Activated T-cell treated with anti-CD3 and anti-CD28 coated beads for 24 hours (primary cell): Measurements from ENCODE around the gene MYLK4.

ENCODE experiments used
- DNase-seq: peaks from one replicate; pipeline ENCODE4 v3.0.0-alpha.2; 2020; ENCODE audit warnings: low read depth

Gene MYLK4

DNA sequence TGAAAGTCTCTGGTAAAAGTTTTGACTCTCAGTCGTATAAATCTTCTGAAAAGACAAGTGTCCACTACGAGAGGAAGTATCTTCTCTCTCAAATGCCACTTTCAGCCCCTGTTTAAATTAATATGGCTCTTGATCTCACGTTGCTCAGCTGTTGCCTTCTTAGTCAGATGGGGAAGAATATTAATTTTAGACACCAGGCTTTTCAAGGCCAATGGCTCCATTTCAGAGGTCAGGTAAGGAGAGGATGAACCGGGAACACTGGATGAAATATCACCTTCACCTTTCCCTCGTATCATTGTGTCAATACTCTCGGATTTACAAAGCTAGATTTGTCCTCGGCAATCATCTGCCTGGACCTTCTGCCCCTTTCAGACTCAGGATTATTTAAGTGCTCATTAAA lies at the start of gene MYLK4:
Gene MYLK4, minus strand, starts transcription at position 91 of the 400 bp plus-strand sequence. CDS start 1,628 bp downstream, outside the sequence.
- no peak for DNase-seq

DNA sequence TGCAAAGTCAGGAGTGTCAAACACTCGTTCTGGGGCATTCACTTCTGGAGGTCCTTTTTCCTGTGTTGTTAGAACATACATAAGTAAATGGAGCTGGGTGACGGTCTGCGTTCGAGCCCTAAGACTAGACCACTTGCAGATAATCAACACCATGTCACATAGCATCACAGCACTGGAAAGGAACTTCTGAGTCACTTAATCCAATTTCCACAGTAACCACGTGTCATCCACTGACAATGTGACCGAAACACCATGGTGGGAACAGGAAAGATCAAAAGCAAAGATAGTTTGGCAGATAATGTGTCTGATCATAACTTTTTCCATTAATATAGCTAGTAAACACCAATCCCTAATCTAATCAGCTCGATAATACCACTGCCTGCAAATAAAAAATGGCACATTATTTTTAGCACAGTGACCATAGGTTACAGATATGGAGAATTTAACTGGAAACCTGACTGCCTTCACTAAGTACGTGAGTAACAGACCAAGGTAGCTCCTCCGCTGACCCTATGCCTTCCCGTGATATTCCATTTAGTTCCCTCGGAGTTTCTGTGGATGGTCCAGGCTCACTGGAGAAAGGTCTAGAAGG lies 49.3 kb upstream of the MYLK4 start:
- peak; percentile 4 for DNase-seq

DNA sequence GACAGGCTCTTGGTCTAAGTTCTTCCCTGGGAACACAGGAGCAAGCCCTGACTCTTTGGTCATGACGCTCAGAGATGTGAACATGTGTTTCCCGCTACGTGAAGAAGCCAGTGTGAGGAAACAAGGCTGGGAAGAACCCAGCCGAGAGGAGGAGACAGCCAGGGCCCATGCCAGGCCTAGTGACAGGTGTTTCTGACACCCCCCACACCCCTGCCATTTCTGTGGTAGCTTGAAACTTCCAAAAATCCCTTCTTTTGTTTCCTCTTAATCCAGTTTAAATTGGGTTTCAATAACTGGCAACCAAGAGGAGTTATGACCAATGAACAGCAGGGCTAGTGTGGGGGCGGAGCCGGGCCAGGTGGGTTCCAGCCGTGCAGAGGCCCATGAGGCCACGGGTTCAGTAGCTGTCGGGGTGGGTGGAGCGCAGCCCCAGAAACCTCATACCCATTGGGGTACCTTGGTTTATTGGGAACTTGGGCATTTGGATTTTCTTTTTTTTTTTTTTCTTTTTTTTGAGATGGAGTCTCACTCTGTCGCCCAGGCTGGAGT lies 47.9 kb upstream of the MYLK4 start:
- DNase-seq = no peak

DNA sequence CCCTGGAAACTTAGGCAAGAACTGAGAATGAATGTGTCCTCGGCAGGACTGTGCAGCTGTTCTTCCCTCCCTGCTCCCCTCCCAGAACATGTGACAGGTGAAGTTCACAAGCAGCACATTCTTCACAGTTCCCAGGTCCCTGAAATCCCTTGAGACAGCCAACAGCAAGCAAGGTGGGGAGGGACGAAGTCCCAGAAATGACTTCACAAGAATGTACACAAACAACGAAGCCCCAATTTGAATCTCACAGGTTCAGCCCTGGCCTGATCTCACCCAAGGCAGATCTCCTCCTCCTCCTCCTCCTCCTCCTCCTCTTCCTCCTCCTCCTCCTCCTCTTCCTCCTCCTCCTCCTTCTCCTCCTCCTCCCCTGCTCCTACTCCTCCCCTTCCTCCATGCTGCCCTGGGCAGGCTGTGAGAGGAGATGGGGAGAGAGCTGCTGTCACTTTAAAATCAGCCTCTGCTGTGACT lies 46.9 kb upstream of the MYLK4 start:
- DNase-seq = no peak

DNA sequence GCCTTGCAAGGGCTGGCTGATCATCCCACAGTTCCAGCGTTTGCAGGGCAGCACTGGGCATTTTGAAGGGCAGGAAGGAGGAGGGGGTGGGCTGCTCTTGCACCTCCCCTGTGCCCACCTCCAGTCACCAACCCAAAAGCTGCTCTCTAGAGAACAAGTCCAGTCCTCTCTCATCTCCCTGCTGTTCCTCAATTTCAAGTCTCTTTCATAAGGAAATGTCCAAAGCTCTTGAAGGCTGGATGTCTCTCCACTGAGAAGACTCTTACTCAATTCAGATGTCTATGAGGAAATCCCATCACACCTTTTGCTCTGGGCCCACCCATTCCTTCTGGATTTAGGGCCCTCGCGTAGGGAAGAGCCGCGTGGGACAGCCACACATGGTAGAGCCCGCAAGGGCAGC lies 46.1 kb upstream of the MYLK4 start:
- no peak for DNase-seq

DNA sequence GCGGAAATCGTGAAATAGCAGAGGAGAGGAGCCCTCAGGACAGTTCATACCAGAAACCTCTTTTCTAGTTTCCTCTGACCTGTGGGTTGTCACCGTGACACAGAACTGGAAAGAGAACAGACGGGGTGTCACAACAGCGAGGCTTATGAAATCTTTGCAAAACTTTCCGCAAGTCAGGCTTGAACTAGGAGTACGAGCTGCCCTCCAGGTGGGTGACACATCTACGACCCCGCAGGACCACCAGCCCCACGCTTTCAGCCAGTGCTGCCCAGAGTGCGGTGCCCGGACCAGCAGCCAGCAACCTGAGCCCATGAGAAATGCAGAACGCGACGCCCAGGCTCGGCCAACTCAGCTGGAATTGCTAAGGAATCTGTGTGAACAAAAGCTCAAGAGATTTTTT lies 45.2 kb upstream of the MYLK4 start:
- no peak for DNase-seq

DNA sequence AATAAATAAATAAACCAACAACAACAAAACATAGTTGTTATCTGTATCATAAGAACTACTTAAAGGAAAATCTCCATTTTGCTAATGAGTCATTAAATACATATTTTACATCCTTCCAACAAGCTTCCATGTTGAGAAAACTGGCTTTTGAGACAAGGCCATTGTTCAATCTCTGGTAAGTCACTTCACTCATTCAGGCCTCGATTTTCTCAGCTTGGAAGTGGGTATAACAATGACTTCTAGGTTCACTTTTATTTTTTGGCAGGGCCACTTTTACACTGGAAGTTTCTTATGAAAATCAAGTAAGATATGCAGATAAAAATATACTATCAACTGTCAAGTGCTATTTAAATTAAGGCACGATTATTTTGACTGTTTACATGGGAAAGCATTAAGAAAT lies 44.4 kb upstream of the MYLK4 start:
- no peak for DNase-seq

DNA sequence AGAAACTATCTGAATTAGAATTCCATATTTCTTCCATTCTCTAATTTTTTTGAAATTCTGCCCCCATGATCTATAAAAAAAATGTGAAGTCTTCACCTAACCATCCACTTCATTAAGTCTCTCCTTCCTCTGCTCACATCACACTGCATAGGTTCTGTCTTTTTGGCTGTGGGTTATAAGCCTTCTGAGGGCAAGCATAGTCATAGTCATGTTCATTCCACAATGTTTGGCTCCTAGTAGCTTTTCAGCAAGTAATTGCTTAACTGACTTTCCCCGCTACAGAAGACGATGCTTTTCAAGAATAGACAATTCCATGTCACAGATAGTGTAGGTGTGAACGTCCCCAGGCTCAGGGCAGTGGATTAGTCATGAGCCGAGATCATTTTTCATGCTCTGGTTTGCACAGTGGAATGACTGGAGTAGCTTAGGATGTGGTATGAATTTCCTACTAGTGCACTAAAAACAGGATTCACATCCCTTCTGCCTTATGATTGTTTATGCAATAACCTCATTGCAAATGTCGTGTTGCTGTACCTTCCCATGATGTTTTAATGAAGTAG lies 43.5 kb upstream of the MYLK4 start:
- DNase-seq = no peak

DNA sequence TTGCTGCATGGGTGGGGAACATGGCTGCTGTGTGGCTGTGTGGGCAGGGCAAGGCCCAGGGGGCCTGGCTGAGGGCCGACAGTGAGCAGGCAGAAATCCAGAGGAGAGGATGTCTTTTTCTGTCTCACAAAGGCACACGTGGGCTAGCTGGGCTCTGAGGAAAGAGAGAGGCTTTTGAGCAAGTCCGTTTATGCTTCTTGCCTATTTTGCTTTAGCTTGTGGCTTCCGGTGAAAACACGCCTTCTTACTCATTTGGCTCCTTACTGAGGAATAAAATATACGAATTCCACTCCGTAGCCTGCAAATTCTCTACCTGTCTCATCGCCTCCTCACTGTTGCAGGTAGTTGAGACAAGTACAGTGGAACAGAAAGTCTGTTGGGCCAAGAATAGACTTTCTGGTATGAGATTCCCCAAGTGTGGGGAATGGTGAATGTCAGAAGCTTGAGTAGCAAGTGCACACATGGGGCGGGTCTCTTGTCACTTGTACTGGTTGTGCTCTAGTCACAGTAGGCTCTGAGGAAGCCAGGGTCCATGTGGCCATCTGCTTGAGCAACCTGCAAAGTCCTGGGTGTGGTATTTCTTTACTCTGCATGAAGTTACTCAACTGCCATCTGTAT lies 42.9 kb upstream of the MYLK4 start:
- DNase-seq = peak; percentile 8

DNA sequence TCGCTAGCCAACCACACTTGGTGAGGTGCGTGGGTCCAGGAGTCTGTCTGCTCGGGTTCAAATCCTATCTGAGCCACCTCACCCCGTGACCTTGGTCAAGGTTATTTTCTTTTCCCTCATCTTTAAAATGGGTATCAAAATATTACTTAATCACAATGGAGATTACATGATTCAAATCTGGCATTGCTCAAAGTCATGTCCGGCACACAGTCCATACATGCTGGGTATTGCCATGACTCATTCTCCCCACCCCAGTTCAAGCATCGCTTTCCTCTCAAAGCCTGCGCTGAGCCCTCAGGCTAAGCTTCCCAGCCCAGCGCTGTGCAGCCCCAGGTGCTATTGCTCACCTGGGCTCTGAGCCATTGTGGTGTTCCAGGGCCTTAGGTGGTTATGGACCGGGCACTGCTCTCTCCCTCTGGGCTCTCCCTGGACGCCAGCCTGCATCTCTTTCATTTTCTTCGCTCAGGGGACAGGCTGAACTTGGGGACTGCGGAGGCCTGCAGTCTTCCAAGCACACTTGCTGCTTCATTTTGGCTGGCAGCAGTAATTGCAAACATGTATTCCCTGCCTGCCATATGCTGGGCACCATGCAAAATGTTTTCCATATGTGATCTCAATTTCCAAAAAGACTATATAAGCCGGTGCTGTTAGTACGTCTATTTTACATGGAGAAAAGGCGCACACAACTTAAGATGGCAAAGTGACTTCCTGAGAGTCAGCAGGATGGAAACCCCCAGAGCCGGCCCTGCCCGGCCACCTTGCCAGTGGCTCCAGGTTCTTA lies 41.8 kb upstream of the MYLK4 start:
- DNase-seq = no peak

DNA sequence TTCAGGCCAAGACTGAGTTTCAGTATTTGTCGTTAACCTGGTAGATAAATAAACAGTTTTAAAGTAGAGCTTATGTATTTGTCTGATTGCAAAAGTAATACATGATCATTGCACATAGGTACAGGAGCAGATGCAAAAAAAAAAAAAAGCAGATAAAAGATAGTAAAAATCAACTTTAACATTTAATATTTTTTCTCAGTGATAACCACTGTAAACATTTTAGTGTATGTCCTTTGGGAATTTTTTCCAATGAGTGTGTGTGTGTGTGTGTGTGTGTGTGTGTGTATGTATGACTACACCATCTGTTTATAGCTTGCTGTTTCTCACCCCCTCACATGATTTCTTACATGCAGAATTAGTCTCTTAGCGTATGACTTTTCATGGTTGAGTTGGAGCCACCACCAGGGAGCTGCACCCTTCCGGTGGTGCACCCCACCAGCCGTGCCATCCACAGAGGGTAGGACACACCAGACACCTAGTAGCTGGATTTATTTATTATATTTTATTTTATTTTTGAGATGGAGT lies 40.8 kb upstream of the MYLK4 start:
- no peak for DNase-seq

DNA sequence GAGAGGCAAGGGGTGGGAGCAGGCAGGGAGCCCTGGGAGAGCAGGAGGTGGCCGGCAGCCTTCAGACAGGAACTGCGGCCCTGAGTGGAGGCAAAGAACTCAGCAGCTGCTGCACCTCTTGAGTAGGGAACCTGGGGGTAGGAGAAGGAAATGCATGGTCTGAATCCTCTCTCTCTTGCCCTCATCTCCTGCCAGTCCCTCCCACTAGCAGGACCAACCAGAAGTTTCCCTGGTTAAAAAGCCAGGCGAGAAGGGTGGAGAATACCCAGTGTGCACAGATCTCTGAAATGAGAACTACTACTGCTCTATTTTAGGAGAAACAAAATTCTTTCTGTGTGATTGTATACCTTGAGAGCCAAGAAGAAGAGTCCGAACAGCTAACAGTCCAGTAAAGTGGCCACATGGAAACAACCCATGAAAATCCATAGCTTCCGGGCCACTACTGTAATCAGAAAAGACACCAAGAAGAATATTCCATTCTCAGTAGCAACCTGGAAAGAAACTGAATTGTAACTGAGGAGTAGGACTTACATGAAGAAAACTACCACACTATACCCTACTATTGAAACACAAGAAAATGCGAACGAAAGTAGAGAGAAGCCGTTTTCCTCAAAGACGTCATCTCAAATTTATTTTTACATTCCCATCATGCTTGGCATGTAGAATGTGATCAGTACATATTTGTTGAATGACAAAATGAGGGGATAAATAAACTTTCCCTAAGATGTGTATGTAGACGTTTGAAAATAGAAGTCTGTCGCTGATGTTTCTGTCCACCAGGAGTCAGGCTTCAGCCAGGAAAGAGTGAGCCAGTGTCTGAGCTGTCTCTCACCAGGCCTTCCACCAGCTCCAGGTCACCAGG lies 40.1 kb upstream of the MYLK4 start:
- peak; percentile 33 for DNase-seq

DNA sequence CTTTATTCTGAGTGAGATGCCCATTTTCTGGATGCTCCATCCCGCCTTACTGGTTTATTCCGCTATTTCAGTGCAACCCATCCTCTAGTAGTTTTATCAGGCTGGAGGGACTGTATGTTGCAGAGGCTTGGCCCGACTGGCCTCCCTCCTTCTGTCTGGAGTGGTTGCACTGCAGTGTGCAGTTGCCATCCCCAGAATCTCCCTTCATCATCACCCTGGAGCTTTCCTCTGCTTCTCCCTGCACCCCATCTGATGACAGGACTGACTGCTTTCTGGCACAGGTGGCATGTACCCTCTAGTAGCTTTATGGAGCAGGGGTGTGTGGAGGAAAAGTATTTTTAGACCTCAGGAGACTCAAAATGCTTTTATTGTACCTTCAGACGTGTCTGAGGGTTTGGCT lies 35.5 kb upstream of the MYLK4 start:
- DNase-seq = no peak

DNA sequence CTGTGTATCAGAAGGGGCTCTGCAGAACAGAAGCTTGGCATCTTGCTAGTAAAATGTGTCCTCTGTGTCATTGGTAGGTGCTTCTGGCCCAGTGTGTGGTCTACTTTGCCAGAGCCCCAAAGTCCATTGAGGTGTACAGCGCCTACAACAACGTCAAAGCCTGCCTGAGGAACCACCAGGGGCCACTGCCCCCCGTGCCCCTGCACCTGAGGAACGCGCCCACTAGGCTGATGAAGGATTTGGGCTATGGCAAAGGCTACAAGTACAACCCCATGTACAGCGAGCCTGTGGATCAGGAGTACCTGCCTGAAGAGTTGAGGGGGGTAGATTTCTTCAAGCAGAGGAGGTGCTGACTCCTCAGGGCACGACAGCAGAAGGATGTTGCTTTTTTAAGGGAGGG lies 34.2 kb upstream of the MYLK4 start:
- DNase-seq = no peak

DNA sequence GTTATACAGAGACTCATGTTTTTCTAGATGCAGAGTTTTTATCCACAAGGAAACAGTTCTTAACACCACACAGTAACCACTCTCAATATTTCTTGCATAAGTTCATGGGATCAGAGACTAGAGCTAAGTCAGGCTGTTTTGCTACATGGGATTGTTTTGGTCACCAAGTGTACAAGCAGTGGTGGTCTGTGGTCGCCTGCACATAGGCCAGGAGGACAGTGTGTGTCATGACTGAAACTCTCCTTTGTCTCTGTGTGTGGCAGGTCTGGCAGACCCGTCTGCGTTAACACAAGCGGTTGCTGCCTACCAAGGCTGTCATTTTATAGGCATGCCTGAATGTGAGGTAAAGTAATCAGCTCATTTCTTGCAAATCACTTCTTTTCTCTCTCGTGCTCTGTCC lies 33.3 kb upstream of the MYLK4 start:
- DNase-seq = no peak

DNA sequence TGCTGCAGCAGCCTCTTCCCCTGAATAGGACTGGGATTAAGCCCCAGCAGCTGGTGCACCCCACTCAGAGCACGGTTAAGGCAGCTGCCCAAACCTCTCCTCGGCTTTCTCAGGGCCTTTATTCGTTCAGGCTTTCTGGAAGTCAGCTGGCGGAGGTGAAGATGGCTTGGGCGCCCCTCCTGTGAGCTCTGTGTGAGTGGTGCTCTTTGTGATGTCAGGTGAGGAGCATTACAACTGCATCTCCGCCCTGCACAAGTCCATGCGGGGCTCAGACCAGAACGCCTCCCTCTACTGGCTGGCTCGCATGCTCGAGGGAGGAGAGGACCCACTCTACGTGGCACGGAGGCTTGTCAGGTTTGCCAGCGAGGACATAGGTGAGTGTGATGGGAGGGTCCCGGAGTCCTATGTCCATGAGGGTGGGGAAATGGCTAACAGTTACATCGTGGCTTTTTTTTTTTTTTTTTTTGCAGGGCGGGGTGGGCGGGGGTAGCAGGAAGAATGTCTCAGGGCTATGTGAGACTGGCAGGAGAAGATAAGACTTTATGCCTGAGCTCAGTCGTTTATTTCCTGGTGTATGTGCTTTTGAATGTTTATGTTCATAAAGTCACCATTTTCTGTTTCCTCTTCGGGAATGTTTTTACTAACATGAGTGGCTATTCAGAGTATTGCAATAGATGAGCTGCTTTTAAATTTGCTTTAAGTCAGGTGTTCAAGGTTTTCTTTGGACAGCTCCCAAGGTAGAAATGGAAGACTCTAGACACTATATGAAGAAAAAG lies 32.7 kb upstream of the MYLK4 start:
- DNase-seq = no peak

DNA sequence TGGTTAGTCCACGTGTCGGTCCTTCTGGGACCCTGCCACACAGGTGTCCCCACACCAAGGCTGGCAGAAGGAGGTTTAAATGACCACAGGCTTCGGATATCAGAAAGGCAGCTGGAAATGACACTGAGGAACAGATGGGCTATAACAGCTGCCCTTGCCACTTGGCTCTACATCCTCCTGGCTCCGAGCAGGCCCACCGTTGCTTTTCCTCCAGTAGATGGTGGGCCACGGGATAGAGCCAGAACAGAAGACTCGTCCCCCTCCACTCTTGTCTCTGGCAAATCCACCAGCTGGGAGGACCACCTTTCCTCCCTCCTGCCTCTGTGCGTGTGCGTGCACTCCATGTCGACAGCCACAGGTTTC lies 32.1 kb upstream of the MYLK4 start:
- no peak for DNase-seq

DNA sequence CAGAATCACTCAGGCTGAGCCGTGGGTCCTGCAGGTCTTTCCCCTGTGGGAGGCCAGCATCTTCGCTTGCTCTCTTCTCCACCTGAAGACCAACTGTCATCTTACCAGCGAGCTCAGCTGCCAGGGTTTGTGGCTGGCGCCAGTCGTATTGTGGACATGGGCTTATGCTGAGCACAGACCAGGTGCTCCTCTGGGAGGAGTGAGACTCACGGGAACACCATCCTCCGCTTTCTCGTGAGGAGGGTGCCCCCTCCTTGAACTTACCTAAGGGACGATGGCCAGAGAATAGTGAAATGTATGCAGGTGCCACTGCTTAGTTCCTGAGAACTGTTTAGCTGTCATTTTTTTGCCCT lies 31.6 kb upstream of the MYLK4 start:
- DNase-seq = no peak

DNA sequence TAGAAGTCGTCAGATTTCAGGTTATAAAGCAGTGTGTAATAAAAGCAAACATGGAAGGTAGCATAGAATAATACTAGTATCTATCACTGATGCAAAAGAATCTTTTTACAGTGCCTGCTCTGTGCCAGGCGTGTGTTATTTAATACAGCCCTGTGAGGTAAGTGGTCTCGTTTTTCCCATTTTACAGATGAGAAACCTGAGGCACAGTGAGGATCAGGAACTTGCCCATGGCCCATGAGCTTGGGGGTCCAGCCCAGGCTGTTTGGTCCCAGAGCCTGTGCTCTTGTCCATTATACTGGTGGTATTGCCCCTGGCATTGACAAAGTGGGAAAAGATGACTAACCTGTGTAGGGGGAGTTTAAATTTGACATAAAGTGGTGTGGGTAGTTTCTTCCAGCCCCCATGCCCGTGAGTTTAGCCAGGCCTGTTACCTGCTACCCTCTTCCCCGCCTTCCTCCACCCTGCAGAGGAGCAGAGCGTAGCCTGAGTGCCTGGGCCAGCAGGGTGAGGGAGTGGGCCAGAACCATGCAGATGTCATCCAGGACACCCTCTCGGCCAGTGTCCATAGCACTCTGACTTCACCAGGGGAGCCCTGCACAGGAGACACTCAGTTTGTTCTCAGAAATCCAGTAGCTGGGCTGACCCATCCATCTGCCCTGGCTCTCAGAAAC lies 31.1 kb upstream of the MYLK4 start:
- no peak for DNase-seq

DNA sequence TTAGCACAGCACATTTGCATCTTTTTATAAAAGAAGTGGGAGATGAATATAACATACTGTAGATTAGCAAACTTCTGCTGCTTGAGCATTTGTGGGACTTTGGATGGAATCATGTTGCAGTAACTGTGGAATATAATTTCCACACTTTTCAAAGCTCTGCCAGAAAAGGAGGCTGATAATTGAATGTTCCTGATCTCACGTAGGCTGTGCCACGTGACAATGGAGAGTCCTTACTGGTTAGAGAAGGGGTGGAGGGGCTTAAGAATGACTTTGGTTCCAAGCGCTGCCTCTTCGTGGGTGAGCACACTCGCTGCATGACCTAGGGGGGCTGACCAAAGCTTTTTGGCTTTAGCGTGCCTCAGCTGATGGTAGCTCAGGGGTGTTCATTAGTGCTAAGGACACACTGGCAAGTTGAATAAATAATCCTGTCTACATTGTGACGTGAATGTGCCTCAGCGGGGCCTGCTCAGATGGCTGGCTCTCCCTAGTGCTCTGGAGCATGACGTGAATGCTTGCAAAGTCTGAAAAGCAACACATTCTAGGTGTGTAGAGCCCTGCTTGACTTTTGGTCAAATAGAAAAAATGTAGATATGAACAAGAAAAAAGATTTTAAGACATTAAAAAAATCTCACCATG lies 29.5 kb upstream of the MYLK4 start:
- DNase-seq = no peak
